GM18861 (cell line): Measurements from ENCODE around the gene SSC4D.
"Not testable (repeated sequence)": the region's sequence is repeated elsewhere in the genome, so short reads cannot be mapped to it uniquely, and the experiment has no call there.

Experiments
- ATAC-seq: cut with Tn5 transposase; IDR thresholded peaks from one replicate; pipeline ENCODE4 v1.9.1; 2021; ENCODE audit not compliant: unreplicated experiment

The SSC4D gene

DNA sequence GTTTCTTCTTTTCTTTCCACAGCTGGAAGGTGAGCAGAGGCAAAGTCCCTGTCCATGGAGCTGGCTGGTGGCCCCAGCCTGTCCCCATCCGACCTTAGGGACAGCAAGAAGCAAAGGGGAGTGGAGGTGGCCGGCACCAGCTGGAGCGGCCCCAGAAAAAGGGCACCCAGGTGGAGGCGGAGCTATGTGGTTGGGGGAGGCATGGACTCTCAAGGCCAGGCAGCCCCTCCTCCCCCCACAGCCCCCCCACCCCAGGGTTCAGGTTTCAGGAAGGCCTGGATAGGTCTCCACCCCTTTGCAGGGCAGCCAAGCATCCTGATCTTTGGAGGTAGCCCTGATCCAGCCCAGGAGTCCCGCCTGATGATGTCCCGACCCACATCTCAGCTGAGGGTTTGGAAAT is at the start of gene SSC4D:
Gene SSC4D (minus strand): TSS at position 161 of the 400 bp plus-strand sequence. CDS start 5,258 bp downstream, outside the sequence.
- no peak for ATAC-seq

DNA sequence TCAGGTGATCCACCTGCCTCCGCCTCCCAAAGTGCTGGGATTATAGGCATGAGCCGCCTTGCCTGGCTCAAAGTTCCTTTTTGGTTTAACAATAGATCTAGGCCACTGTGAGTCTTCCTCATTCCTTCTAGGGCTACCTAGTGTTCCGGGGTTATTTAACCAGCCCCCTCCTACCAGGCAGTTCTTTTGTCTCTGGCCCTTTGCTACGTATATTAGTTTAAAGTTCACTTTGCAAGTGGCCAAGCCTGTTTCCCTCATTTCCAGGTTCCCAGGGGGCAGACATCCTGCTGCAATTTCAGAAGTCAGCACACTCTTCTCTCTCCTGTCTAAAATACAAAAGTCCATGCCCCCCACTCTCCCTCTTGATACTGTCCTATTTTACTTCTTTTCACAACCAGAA is 49.0 kb upstream of the SSC4D start:
- not testable (repeated sequence) for ATAC-seq

DNA sequence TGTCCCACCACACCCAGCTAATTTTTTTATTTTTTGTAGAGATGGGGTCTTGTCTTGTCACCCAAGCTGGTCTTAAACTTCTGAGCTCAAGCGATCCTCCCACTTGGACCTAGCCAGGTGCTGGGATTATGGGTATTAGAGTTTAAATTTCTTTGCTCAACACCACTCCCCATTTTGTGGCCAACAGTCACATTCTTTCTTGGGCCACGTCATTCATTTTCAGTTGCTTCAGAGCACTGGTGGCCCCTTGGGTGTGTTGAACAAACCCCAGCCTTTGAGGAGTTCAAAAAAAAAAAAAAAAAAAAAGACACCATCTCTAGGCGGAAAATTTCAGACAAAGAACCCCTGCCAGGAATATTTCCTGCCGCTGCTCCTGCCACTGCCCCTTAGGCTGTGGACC is 47.5 kb upstream of the SSC4D start:
- ATAC-seq, result not testable (repeated sequence)

DNA sequence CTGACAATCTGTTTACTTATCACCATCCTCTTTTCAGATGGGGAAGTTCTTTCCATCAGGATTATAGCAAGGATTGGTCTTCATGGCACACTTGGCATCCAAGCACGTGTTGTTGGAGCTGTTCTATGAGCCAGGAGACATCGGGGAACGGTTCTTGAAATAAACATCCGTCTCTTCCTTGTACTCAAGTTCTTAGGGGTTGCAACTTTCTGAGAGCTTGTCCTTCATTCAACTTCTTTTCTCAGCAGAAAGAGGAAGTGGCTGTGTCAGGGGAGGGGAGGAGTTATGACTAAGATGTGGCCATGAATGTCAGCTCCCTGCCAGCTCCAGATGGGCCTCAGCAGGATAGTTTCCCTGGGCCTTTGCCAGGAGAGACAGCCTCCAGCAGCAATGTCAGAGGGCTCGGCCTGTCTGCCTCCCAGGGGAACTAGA is 36.1 kb upstream of the SSC4D start:
- ATAC-seq, result peak; percentile 81

DNA sequence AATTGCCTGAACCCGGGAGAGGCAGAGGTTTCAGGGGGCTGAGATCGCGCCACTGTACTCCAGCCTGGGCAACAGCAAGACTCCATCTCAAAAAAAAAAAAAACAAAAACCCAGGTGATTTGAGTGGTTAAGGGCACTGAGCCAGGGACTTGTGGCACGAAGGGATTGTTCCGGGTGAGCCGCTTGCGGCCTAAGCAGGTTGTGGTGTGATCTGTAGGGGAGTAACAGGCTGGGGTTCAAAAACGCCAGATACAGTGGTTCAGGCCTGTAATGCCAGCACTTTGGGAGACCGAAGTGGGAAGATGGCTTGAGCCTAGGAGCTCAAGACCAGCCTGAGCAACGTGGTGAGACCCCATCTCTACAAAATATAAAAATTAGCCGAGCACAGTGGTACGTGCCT is 34.3 kb upstream of the SSC4D start:
- peak; percentile 35 for ATAC-seq

DNA sequence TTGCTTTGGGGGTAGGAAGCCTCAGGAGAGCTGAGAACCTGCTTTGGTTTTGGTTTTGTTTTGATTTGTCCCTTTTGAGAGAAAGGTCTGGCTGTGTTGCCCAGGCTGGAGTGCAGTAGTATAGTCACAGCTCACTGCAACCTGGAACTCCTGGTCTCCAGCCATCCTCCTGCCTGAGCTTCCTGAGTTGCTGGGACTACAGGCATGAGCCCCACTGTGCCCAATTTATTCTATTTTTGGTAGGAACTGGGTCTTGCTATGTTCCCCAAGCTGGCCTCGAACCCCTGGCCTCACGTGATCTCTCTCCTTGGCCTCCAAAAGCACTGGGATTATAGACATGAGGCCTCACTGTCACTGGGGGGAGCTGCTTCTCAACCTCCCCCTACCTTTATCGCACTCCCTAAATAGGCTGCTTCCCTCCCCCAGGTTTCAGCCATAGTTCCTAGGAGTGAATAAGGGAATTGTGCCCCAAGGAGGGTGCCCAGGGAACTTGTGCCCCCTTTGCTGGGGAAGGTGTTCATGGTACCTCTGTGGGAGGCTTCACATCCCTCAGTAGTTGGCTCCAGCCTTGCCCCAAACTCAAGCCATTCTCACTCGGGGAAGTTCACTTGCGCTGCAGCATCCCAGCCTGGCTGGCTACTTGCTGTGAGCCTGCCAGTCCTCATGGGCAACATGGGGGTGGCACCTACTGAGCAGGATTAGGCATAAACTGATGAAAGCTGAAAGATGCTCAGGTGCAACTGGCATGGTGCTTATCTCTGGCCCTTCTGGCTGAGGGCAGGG is 33.4 kb upstream of the SSC4D start:
- not testable (repeated sequence) for ATAC-seq

DNA sequence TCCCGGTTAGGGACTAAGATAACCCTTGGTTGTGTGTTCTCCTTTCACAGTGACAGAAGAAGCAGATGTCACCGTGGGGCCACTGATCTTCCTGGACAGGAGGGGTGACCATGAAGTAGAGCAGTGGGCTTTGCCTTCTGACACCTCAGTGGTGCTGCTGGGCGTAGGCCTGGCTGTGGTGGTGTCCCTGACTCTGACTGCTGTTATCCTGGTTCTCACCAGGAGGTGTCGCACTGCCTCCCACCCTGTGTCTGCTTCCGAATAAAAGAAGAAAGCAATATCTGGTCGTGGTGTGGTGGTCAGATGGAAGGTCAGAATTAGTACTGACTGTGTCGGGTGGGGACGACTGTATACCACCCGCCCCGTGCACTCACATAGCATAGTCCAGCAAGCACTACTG is 32.3 kb upstream of the SSC4D start:
- ATAC-seq, result peak; percentile 42

DNA sequence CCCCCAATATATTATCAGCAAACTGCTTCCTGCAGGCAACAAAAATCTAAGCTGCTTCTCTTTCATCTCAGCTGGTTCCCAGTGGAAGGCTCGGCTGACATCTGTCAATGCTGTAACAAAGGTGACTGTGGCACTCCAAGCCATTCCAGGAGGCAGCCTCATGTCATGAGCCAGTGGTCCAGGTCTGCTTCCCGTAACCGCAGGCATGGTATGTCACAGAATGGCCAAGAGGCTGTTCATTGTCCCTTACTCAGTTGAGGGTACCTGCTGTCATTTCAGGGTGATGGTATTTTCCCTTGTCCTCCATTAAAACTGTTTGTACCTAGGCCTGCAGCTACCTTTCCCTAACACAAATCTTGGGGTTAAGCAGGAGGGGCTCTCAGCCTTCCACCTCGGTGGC is 30.9 kb upstream of the SSC4D start:
- ATAC-seq, result not testable (repeated sequence)

DNA sequence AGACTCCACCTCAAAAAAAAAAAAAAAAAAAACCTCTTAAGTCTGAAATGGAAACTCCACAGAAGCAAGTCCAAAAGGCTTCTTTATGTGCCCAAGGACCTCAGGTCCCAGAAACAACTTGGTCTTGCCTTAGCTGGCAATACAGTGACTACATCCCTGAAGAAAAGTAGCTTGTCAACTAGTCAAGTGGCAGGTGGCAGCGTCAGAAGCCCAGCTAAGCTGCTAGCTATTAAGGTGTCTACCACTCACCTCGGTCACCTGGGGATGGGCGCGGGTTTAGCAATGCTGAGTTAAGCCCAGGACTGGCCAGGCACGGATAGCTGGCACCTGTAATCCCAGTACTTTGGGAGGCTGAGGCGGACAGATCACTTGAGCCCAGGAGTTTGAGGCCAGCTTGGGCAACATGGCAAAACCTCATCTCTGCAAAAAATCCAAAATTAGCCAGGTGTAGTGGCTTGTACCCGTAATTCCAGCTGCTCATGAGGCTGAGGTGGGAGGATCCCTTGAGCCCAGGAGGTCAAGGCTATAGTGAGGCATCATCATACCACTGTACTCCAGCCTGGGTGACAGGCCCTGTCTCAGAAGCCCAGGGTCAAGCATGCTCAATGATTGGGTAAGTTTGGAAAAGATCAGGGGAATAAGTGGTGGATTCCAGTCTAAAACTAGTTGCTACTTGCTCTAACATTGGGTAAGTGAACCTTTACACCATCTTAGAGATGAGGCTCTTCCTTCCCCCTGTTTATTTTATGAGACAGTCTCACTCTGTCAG is 29.8 kb upstream of the SSC4D start:
- not testable (repeated sequence) for ATAC-seq

DNA sequence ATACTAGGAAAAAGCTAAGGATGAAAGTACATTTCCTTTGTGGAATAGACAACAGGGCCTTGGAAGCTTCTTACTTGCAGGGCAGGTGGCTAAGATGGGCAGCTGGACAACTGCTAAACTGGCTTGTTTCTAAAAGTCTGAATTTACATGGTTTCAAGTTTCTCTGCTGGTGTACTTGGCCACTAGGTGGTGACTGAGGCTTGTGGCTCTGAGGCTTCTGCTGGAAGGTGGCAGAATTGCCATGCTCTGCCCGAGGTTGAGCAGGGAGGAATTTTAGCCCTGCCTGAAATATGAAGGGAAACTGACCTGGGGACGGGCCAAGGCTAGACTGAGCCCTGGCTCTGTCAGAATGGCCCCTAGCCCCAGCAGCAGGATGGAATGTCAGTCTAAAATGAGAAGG is 28.4 kb upstream of the SSC4D start:
- ATAC-seq, result peak; percentile 86

DNA sequence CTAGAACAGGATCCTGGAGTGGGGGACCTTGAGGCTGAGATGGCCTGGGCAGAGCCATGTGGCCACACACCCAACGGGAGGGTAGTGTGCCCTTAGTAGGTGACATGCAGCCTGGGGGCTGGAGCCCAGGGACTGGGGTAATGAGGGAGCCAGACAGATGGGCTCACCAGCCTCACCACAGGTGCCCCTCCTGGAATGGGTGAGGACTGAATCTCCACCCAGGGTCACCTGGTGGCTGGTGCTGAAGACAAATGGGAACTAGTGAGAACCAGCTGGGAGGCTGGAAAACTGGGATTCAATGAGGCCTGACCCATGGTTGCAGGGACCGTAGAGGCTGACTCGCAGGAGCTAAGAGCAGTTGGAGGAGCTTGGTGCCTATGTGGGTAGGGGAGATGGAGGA is 21.3 kb upstream of the SSC4D start:
- no peak for ATAC-seq

DNA sequence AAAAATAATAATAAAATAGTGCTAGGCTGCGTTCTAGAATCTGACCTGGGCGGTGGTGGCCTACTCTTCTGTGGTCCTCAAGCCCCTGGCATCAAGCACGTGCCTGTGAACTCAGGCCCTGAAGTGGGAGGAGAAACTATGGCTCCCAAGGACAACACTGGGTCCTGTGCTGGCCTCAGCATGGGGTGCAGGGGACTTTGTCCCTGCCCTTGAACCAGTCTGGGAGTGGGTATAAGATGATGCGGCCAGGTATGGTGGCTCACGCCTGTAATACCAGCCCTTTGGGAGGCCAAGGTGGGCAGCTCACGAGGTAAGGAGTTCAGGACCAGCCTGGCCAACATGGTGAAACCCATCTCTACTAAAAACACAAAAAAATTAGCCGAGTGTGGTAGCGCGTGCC is 20.7 kb upstream of the SSC4D start:
- ATAC-seq, result no peak

DNA sequence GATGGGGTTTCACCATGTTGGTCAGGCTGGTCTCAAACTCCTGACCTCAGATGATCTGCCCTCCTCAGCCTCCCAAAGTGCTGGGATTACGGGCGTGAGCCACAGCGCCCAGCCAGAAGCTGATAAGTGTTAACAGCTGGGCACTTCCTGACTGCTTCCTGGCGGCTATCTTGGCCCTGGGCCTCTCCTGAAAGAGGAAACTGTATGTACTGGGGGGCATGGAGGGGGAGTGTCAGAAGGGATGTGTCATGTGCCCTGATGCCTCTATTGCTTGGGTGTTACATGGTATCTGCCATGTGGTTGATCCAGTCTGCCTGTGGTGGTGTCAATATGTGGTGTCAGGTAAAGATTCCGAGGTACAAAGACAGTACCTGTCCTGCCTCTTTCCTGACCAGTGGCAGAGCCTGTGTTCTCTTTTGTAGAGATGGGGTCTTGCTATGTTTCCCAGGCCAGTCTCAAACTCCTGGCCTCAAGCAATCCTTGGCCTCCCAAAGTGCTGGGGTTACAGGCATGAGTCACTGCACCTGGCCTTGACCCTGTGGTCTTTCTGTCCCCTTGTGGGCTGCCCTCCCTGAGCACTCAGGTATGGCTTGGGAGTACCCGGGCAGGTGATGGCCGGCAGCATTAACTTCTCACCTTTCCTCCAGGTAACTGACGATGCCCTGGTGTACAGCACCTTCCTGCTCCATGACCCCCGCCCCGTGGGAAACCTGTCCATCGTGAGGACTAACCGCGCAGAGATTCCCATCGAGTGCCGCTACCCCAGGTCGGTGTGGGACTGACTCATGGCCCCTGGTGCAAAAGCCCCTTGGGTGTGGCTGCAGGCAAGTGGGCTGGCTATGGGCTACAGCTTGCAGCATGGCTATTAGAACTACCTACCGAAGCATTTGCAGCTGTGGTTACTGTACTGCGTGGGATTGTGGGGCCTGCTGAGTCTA is 19.6 kb upstream of the SSC4D start:
- no peak for ATAC-seq

DNA sequence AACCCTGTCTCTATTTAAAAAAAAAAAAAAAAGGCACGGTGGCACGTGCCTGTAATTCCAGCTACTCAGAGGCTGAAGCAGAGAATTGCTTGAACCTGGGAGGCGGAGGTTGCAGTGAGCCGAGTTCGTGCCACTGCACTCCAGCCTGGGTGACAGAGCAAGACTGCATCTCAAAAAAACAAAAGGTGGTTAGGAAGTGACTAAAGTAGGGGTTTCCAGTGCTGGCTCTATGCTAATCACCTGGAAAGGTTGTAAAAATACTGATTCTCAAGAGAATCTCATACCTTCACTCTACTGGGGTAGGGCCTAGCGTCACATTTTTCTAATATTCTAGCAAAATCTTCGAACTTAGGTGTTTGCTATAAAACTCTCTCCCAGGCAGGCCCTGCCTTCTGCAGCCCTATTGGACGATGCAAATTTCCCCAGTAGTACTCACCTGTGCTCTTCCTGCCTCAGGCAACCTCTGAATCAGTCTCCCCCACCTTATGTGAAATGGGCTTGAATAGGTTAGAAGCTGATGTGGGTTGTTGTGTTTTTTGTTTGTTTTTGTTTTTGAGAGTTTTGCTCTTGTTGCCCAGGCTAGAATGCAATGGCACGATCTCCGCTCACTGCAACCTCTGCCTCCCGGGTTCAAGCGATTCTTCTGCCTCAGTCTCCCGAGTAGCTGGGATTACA is 18.8 kb upstream of the SSC4D start:
- ATAC-seq, result no peak

DNA sequence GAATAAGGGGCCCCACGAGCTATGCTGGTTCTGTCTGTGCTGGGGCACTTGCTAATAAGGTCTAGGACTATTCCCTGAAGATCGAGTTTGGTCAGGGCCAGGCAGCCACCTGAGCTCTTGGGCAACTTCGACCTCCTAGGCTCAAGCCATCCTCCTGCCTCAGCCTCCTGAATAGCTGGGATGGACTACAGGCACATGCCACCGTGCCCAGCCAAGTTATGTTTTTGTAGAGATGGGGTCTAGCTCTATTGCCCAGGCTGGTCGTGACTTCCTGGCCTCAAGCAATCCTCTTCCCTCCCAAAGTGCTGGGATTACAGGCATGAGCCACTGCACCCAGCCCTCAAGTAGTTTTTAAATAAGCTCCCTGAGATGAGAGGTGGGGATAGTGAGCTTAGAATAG is 18.1 kb upstream of the SSC4D start:
- no peak for ATAC-seq

DNA sequence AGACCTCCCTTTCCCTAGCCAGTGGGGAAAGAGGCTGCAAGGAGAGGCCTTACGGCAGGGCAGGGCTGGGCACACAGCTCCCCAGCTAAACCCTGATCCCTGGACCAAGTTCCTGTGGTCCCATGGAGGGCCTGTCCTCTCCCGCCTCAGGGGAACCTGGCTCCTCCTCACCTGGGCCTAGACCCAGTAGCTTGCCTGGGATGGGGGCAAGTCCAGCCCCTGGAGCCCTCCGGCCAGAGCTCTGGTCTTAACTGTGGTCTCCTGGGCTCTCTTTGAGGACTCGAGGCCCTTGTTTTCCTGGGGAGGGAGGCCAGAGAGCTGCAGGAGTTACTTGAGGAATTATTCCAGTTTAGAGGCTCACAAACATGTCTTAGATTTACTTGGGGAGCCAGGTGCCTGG is 16.7 kb upstream of the SSC4D start:
- no peak for ATAC-seq

DNA sequence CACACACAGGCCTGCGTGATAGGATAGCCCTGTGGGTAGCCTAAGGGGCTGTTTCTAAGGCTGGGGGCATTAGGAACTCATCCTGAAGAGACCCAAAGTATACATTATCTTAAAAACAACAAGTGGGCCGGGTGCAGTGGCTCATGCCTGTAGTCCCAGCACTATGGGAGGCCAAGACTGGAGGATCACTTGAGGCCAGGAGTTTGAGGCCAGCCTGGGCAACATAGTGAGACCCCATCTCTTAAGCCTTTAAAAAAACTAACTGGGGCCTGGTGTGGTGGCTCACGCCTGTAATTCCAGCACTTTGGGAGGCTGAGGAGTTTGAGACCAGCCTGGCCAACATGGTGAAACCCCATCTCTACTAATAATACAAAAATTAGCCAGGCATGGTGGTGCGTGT is 16.1 kb upstream of the SSC4D start:
- ATAC-seq, result not testable (repeated sequence)

DNA sequence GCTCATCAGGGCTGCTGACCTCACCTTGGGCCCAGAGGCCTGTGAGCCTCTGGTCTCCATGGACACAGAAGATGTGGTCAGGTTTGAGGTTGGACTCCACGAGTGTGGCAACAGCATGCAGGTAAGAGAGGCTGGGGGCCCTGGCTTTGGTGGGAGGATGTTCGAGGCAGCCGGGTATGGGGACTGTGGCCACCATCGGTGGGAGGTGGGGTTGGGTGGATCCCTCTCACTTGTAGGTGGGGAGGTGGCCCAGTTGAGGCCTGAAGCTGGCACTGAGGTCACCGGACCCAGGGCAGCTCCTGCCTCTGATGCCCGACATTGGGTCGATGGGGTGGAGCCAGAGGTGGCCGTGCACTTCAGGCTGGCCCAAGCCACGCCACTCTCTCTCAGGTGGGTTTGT is 15.7 kb upstream of the SSC4D start:
- no peak for ATAC-seq

DNA sequence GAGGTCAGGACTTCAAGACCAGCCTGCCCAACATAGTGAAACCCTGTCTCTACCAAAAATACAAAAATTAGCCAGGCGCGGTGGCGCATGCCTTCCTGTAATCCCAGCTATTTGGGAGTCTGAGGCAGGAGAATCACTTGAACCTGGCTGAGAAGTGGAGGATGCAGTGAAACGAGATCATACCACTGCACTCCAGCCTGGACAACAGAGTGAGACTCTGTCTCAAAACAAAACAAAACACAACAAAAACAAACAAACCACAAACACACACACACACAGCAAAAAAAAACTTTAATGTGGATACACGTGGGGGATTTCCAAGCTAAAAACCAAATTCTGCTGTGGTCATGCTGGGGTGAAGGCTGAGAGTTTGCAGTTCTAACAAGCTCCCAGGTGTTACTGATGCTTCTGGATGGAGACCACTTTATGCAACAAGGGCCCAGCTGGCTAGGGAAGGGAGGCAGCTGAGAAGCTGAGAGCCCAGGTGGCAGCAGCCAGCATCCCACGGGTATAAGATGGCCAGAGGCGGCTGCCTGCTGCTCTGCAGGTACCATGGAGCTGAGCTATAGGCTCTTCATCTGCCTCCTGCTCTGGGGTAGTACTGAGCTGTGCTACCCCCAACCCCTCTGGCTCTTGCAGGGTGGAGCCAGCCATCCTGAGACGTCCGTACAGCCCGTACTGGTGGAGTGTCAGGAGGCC is 15.1 kb upstream of the SSC4D start, which contains the start of gene ZP3:
Gene ZP3 (plus strand): TSS at position 538 of the 699 bp plus-strand sequence. CDS start 15 bp downstream, at position 553.
- no peak for ATAC-seq
